Kidney (tissue), 14 donors: ENCODE measurements around the gene ZSCAN22. TPM values are rescaled to one million over a fixed set of nuclear protein-coding genes. Genes with fewer than 3 reads are reported as not detected.

Experiments used
- DNase-seq, 5 donors: peaks; one replicate each; pipeline ENCODE4 v3.0.0-alpha.2; 2013 to 2020
- FAIRE-seq: peaks from 2 replicates; lab custom pipeline; 2012; peaks lifted over from hg19 to GRCh38; lab: Jason Lieb, UNC
- H3K27ac ChIP-seq, 2 donors: one replicate each; pipeline ENCODE4 v1.7.0; 2013; ENCODE audit warnings: low read depth in 2 of 2, low read length in 2 of 2, inconsistent platforms in 1 of 2
- H3K27me3 ChIP-seq: one replicate; pipeline ENCODE4 v1.7.1; 2013; ENCODE audit warnings: low read length, inconsistent platforms; ENCODE audit not compliant: control insufficient read depth, insufficient read depth
- H3K36me3 ChIP-seq, 3 donors: one replicate each; pipeline versions ENCODE4 v1.7.0 to v1.7.1; 2013; ENCODE audit warnings: low read length in 3 of 3, control low read depth in 1 of 3, inconsistent platforms in 1 of 3; ENCODE audit not compliant: insufficient read depth in 3 of 3, control insufficient read depth in 2 of 3
- H3K4me1 ChIP-seq, 3 donors: one replicate each; pipeline versions ENCODE4 v1.7.0 to v1.7.1; 2013; ENCODE audit warnings: low read length in 3 of 3, inconsistent platforms in 1 of 3, low read depth in 1 of 3; ENCODE audit not compliant: control insufficient read depth in 2 of 3, insufficient read depth in 2 of 3
- H3K4me3 ChIP-seq, 3 donors: one replicate each; pipeline versions ENCODE4 v1.7.0 to v1.8.1; 2013; ENCODE audit warnings: low read length in 3 of 3, control low read depth in 1 of 3, inconsistent platforms in 1 of 3
- H3K9ac ChIP-seq, 3 donors: one replicate each; pipeline versions ENCODE4 v1.7.0 to v1.7.1; 2013; ENCODE audit warnings: low read length in 3 of 3, control low read depth in 1 of 3, inconsistent platforms in 1 of 3
- H3K9me3 ChIP-seq, 3 donors: one replicate each; pipeline versions ENCODE4 v1.7.0 to v1.7.1; 2013; ENCODE audit warnings: low read length in 3 of 3, control low read depth in 1 of 3, inconsistent platforms in 1 of 3; ENCODE audit not compliant: control insufficient read depth in 2 of 3, insufficient read depth in 1 of 3
- intact Hi-C: fragments of 100-400 bp; cut with DNase I; formaldehyde crosslinking; loops from one replicate; pipeline ENCODE4 v1.11.1; 2022
- polyA plus RNA-seq: library from polyadenylated mRNA; stranded (reverse); fragments of 350-450 nt; fragmentation: Illumina TruSeq; extraction: RNeasy Lipid Tissue Mini Kit (QIAGEN cat#74804); gene quantifications from one replicate; pipeline ENCODE4 v1.2.3, GENCODE V29; 2014; ENCODE audit warnings: low read depth, low replicate concordance; ENCODE audit not compliant: insufficient read depth
- total RNA-seq: library from RNA; stranded (reverse); fragmentation: NEBNext Ultra II Directional; extraction: Animal tissue kit (Norgen Biotek cat#: 25700); gene quantifications from one replicate; pipeline ENCODE4 v1.2.1, GENCODE V29; 2021
- TF ChIP-seq, protein P1 (sequence below): IDR thresholded peaks from 3 replicates; pipeline ENCODE4 v1.5.1; 2012; ENCODE audit warnings: mild to moderate bottlenecking, moderate library complexity, borderline replicate concordance; ENCODE audit not compliant: insufficient read depth; ENCODE audit errors: extremely low read depth
- donor health status: control.
- donor health status: control.
- donor health status: control.
- donor health status: control.
- donor health status: control.
- donor health status: DM: yes; HTN: yes; CAD: no.
- donor health status: Normal renal cell carcinoma (clear cell type).

The ZSCAN22 gene
- total and polyA plus RNA-seq, 2 donors from 2014 or later = 1.1 to 3.3 TPM

GRCh38 chr19:58284199-58284598 is 42.6 kb upstream of the ZSCAN22 start:
- peaks cover 0 to 3% (median 0%) of the 10 kb centered on the region in 3 donors for H3K9me3 ChIP-seq
- H3K27ac ChIP-seq = no peak overlapping the region
- FAIRE-seq = no peak
- peaks cover 0 to 8% (median 6%) of the 10 kb centered on the region in 3 donors for H3K4me1 ChIP-seq
- DNase-seq = no peak
- H3K27me3 ChIP-seq = no peaks in the 10 kb centered on the region
- no peak overlapping the region for H3K4me3 ChIP-seq
- intact Hi-C loops = no loop called here
- H3K9ac ChIP-seq = no peak overlapping the region
- TF ChIP-seq, protein P1, sequence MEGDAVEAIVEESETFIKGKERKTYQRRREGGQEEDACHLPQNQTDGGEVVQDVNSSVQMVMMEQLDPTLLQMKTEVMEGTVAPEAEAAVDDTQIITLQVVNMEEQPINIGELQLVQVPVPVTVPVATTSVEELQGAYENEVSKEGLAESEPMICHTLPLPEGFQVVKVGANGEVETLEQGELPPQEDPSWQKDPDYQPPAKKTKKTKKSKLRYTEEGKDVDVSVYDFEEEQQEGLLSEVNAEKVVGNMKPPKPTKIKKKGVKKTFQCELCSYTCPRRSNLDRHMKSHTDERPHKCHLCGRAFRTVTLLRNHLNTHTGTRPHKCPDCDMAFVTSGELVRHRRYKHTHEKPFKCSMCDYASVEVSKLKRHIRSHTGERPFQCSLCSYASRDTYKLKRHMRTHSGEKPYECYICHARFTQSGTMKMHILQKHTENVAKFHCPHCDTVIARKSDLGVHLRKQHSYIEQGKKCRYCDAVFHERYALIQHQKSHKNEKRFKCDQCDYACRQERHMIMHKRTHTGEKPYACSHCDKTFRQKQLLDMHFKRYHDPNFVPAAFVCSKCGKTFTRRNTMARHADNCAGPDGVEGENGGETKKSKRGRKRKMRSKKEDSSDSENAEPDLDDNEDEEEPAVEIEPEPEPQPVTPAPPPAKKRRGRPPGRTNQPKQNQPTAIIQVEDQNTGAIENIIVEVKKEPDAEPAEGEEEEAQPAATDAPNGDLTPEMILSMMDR = no peak
- H3K36me3 ChIP-seq = peaks cover 19 to 27% (median 27%) of the 10 kb centered on the region in 3 donors

GRCh38 chr19:58291943-58292342 is 34.9 kb upstream of the ZSCAN22 start:
- DNase-seq = no peak
- no peak overlapping the region for H3K9ac ChIP-seq
- TF ChIP-seq, protein P1 = no peak
- no peaks in the 10 kb centered on the region for H3K4me1 ChIP-seq
- H3K27me3 ChIP-seq = no peaks in the 10 kb centered on the region
- no peak for FAIRE-seq
- peaks cover 0 to 10% (median 6%) of the 10 kb centered on the region in 3 donors for H3K9me3 ChIP-seq
- intact Hi-C loops = no loop called here
- H3K4me3 ChIP-seq = no peak overlapping the region
- peaks cover 29 to 47% (median 40%) of the 10 kb centered on the region in 3 donors for H3K36me3 ChIP-seq
- H3K27ac ChIP-seq = no peak overlapping the region

GRCh38 chr19:58294743-58295374 is 31.9 kb upstream of the ZSCAN22 start:
- Histone ChIP-seq H3K4me1 (no peaks in the 10 kb centered on the region), H3K4me3 (no peak overlapping the region), H3K9ac (no peak overlapping the region), H3K27ac (no peak overlapping the region), H3K27me3 (no peaks in the 10 kb centered on the region), H3K9me3 (peaks cover 0 to 10% (median 6%) of the 10 kb centered on the region in 3 donors), H3K36me3 (peaks cover 24 to 34% (median 28%) of the 10 kb centered on the region in 3 donors)
- no peak for DNase-seq
- intact Hi-C loops = no loop called here
- FAIRE-seq = no peak
- TF ChIP-seq, protein P1 = no peak

DNA sequence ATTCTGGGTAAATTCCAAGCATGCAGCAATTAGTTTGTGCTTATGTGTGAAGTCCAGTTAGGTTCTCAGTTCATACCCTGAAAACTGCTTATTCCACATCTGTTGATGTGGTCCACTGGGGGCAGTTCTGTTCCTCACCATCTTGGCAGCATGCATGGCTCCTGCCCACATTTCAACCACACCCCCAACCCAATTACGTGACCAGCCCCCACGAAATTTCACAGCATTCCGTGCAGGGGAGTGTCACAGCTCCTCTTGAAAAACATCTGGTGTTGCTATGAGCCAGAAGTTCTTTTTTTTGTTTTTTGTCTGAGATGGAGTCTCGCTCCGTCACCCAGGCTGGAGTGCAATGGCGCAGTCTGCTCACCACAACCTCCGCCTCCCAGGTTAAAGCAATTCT is 30.7 kb upstream of the ZSCAN22 start:
- H3K4me3 ChIP-seq = no peak overlapping the region
- H3K4me1 ChIP-seq = no peaks in the 10 kb centered on the region
- H3K27ac ChIP-seq = no peak overlapping the region
- H3K36me3 ChIP-seq = peaks cover 23 to 38% (median 30%) of the 10 kb centered on the region in 3 donors
- FAIRE-seq (no peak), DNase-seq (no peak)
- H3K9ac ChIP-seq = no peak overlapping the region
- H3K9me3 ChIP-seq = peaks cover 0 to 10% (median 6%) of the 10 kb centered on the region in 3 donors
- H3K27me3 ChIP-seq = no peaks in the 10 kb centered on the region
- TF ChIP-seq, protein P1 = no peak
- intact Hi-C loops = no loop called here
